GM23338 (cell line): ENCODE measurements around the gene SPA17. TPM values are rescaled to one million over a fixed set of nuclear protein-coding genes. Genes with fewer than 3 reads are reported as not detected.
A peak's percentile ranks its signal among the peaks of the same experiment; 100 is the strongest.

ENCODE experiments used
- ATAC-seq: fragments of 200-7000 bp; cut with Tn5 transposase; 3 replicates; pipeline ENCODE4 v1.9.1; 2020
- DNase-seq: peaks from one replicate; pipeline ENCODE4 v3.0.0-alpha.2; 2015; ENCODE audit warnings: low spot score
- H2AFZ ChIP-seq: fragments of 200-600 bp; sonication (generic); 2 replicates; pipeline ENCODE4 v1.8.0; 2016; ENCODE audit warnings: antibody characterized with exemption, mild to moderate bottlenecking, moderate library complexity
- H3F3A ChIP-seq: fragments of 200-600 bp; sonication (generic); replicated peaks from 2 replicates; pipeline ENCODE4 v1.8.0; 2017; ENCODE audit warnings: antibody characterized with exemption, mixed run types, low read depth
- H3K27ac ChIP-seq: fragments of 200-600 bp; sonication (generic); 2 replicates; pipeline ENCODE4 v1.6.1; 2016; ENCODE audit warnings: low read depth
- H3K27me3 ChIP-seq: fragments of 200-600 bp; sonication (generic); 2 replicates; pipeline ENCODE4 v1.8.0; 2016; ENCODE audit warnings: mild to moderate bottlenecking, mixed run types, moderate library complexity; ENCODE audit not compliant: insufficient read depth
- H3K36me3 ChIP-seq: fragments of 200-600 bp; sonication (generic); 2 replicates; pipeline ENCODE4 v1.8.0; 2016; ENCODE audit warnings: mild to moderate bottlenecking; ENCODE audit not compliant: insufficient read depth
- H3K4me1 ChIP-seq: fragments of 200-600 bp; sonication (generic); 2 replicates; pipeline ENCODE4 v1.8.0; 2016; ENCODE audit warnings: mild to moderate bottlenecking, moderate library complexity; ENCODE audit not compliant: insufficient read depth
- H3K4me2 ChIP-seq: fragments of 200-600 bp; sonication (generic); 2 replicates; pipeline ENCODE4 v1.7.1; 2017; ENCODE audit warnings: mixed run types
- H3K4me3 ChIP-seq: fragments of 200-600 bp; sonication (generic); 2 replicates; pipeline ENCODE4 v1.6.1; 2016; ENCODE audit warnings: mixed run types
- H3K79me2 ChIP-seq: fragments of 200-600 bp; sonication (generic); replicated peaks from 2 replicates; pipeline ENCODE4 v1.8.0; 2017; ENCODE audit warnings: mild to moderate bottlenecking; ENCODE audit not compliant: insufficient read depth
- H3K9me2 ChIP-seq: fragments of 200-600 bp; sonication (generic); 2 replicates; pipeline ENCODE4 v1.8.0; 2017; ENCODE audit not compliant: insufficient read depth
- H4K20me1 ChIP-seq: fragments of 200-600 bp; sonication (generic); replicated peaks from 2 replicates; pipeline ENCODE4 v1.8.0; 2017; ENCODE audit warnings: mild to moderate bottlenecking; ENCODE audit not compliant: insufficient read depth
- H3K27ac Mint-ChIP-seq: 2 replicates; pipeline ENCODE4 v1.8.0; 2020; ENCODE audit warnings: inconsistent platforms, mild to moderate bottlenecking, moderate library complexity, mixed read lengths
- H3K27me3 Mint-ChIP-seq: 3 replicates; pipeline ENCODE4 v1.8.0; 2022; ENCODE audit warnings: low read depth, mild to moderate bottlenecking, moderate library complexity, mixed read lengths, inconsistent platforms; ENCODE audit not compliant: insufficient read depth, poor library complexity
- H3K36me3 Mint-ChIP-seq: 3 replicates; pipeline ENCODE4 v1.8.0; 2021; ENCODE audit warnings: low read depth, mild to moderate bottlenecking, inconsistent platforms, moderate library complexity, mixed read lengths
- H3K4me1 Mint-ChIP-seq: 3 replicates; pipeline ENCODE4 v1.8.0; 2020; ENCODE audit warnings: mild to moderate bottlenecking, inconsistent platforms, mixed read lengths
- H3K4me3 Mint-ChIP-seq: 3 replicates; pipeline ENCODE4 v1.8.0; 2021; ENCODE audit warnings: moderate library complexity, mild to moderate bottlenecking, inconsistent platforms, mixed read lengths
- H3K9me3 Mint-ChIP-seq: 3 replicates; pipeline ENCODE4 v1.8.0; 2020; ENCODE audit warnings: moderate library complexity, mild to moderate bottlenecking, inconsistent platforms, mixed read lengths
- CREB1 ChIP-seq: fragments of 250-450 bp; sonication (Bioruptor Pico); IDR thresholded peaks from 2 replicates; pipeline ENCODE4 v1.5.0; 2020; ENCODE audit warnings: low read depth, mild to moderate bottlenecking, moderate library complexity
- CTCF ChIP-seq, 2 experiments: fragments of 200-600 bp in 1 of 2; sonication (generic) in 1 of 2; conservative IDR thresholded peaks; 2 replicates each; pipeline versions ENCODE4 v1.5.1 to v1.6.1; 2016 to 2017; ENCODE audit warnings: antibody characterized with exemption in 2 of 2, low read depth in 2 of 2, mild to moderate bottlenecking in 2 of 2, moderate library complexity in 1 of 2
- EZH2 ChIP-seq: fragments of 200-600 bp; sonication (generic); IDR thresholded peaks from one replicate; pipeline ENCODE4 v1.8.0; 2017; ENCODE audit warnings: antibody characterized with exemption, mild to moderate bottlenecking, low read depth; ENCODE audit not compliant: unreplicated experiment
- EZH2phosphoT487 ChIP-seq: fragments of 200-600 bp; sonication (generic); IDR thresholded peaks from one replicate; pipeline ENCODE4 v1.8.1; 2018; ENCODE audit warnings: antibody characterized with exemption; ENCODE audit not compliant: unreplicated experiment
- JUNB ChIP-seq: IDR thresholded peaks from one replicate; pipeline ENCODE4 v1.6.1; 2016; ENCODE audit warnings: antibody characterized with exemption; ENCODE audit not compliant: unreplicated experiment
- NANOG ChIP-seq: IDR thresholded peaks from 2 replicates; pipeline ENCODE4 v1.6.1; 2016; ENCODE audit warnings: antibody characterized with exemption, borderline replicate concordance
- POLR2AphosphoS5 ChIP-seq: IDR thresholded peaks from 2 replicates; pipeline ENCODE4 v1.6.1; 2016; ENCODE audit warnings: antibody characterized with exemption, low read depth
- STAT1 ChIP-seq: IDR thresholded peaks from one replicate; pipeline ENCODE4 v1.6.1; 2016; ENCODE audit warnings: antibody characterized with exemption; ENCODE audit not compliant: unreplicated experiment
- ZNF114 ChIP-seq: fragments of 250-450 bp; sonication (Bioruptor Pico); IDR thresholded peaks from 2 replicates; pipeline ENCODE4 v1.5.0; 2020; ENCODE audit warnings: mild to moderate bottlenecking, moderate library complexity
- ZNF331 ChIP-seq: fragments of 250-450 bp; sonication (Bioruptor Pico); IDR thresholded peaks from 2 replicates; pipeline ENCODE4 v1.5.0; 2020; ENCODE audit warnings: low read depth, mild to moderate bottlenecking, moderate library complexity
- polyA plus RNA-seq: library from polyadenylated mRNA; unstranded; fragments of >200 nt; fragmentation: Nextera tagmentation; extraction: Ambion mirVana; gene quantifications from 2 replicates; pipeline ENCODE4 v1.2.1, GENCODE V29; 2016
- total RNA-seq: library from RNA; depleted of rRNA; stranded (reverse); fragments of >200 nt; shearing (Covaris generic); gene quantifications from 2 replicates; pipeline ENCODE4 v1.2.3, GENCODE V29; 2014
- TF ChIP-seq, protein P1 (sequence below): IDR thresholded peaks from one replicate; pipeline ENCODE4 v1.6.1; 2018; ENCODE audit warnings: antibody characterized with exemption; ENCODE audit not compliant: unreplicated experiment
- TF ChIP-seq, protein P2 (sequence below): IDR thresholded peaks from 2 replicates; pipeline ENCODE4 v1.6.1; 2016; ENCODE audit warnings: antibody characterized with exemption
- TF ChIP-seq, protein P3 (sequence below): fragments of 250-450 bp; sonication (Bioruptor Pico); IDR thresholded peaks from 2 replicates; pipeline ENCODE4 v1.5.0; 2020; ENCODE audit warnings: mild to moderate bottlenecking, moderate library complexity

Gene SPA17
- total and polyA plus RNA-seq, 2 experiments from 2014 or later, result 3.2 to 14.9 TPM

DNA sequence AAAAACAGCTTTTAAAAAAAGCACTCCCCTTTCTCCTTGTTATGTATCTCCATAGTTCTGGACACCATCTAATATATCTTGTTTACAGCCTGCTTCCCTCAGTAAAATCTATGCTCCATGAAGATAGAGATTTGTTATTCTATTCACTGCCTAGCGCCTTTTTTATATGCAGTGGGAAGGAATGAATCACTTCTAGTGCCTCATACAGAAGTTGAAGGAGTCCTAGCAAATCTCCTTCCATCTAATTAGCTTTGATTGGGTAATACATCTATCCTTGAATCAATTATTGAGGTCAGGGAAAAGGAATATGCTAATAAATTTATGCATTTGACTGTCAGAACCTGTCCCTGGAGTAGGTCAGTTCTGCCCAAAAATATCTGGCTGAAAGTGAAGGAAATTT lies 25.8 kb downstream of the SPA17 start:
- Histone ChIP-seq H3K36me3 (no peaks in the 10 kb centered on the region), H3K4me2 (peak overlapping the region; percentile 32; the same call in 1 of the 2 replicates), H3K4me3 (no peak overlapping the region), H4K20me1 (no peaks in the 10 kb centered on the region), H3K4me1 (peaks cover 6% of the 10 kb centered on the region), H3F3A (no peaks in the 10 kb centered on the region), H3K9me2 (no peaks in the 10 kb centered on the region), H3K27me3 (no peaks in the 10 kb centered on the region), H2AFZ (no peak overlapping the region), H3K79me2 (no peaks in the 10 kb centered on the region), H3K27ac (no peak overlapping the region)
- no peak for DNase-seq
- Mint-ChIP-seq H3K9me3 (peaks cover 11% of the 10 kb centered on the region; the same call in 2 of the 3 replicates), H3K4me3 (no peak overlapping the region), H3K27ac (no peak overlapping the region), H3K27me3 (peaks cover 3% of the 10 kb centered on the region), H3K4me1 (peaks cover 11% of the 10 kb centered on the region), H3K36me3 (peaks cover 5% of the 10 kb centered on the region; the same call in 1 of the 3 replicates)
- ATAC-seq, result no peak
- TF ChIP-seq ZNF114 (no peak), STAT1 (no peak), POLR2AphosphoS5 (no peak), CREB1 (no peak), ZNF331 (CRISPR knock-in tag) (no peak), EZH2 (no peak), EZH2phosphoT487 (no peak), JUNB (no peak), CTCF (conservative IDR thresholded peaks at IDR 0.05; ENCODE audit: low read depth in 2 of 2) (no peak), NANOG (no peak)
- TF ChIP-seq, protein P1, sequence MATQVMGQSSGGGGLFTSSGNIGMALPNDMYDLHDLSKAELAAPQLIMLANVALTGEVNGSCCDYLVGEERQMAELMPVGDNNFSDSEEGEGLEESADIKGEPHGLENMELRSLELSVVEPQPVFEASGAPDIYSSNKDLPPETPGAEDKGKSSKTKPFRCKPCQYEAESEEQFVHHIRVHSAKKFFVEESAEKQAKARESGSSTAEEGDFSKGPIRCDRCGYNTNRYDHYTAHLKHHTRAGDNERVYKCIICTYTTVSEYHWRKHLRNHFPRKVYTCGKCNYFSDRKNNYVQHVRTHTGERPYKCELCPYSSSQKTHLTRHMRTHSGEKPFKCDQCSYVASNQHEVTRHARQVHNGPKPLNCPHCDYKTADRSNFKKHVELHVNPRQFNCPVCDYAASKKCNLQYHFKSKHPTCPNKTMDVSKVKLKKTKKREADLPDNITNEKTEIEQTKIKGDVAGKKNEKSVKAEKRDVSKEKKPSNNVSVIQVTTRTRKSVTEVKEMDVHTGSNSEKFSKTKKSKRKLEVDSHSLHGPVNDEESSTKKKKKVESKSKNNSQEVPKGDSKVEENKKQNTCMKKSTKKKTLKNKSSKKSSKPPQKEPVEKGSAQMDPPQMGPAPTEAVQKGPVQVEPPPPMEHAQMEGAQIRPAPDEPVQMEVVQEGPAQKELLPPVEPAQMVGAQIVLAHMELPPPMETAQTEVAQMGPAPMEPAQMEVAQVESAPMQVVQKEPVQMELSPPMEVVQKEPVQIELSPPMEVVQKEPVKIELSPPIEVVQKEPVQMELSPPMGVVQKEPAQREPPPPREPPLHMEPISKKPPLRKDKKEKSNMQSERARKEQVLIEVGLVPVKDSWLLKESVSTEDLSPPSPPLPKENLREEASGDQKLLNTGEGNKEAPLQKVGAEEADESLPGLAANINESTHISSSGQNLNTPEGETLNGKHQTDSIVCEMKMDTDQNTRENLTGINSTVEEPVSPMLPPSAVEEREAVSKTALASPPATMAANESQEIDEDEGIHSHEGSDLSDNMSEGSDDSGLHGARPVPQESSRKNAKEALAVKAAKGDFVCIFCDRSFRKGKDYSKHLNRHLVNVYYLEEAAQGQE, result no peak
- TF ChIP-seq, protein P2, sequence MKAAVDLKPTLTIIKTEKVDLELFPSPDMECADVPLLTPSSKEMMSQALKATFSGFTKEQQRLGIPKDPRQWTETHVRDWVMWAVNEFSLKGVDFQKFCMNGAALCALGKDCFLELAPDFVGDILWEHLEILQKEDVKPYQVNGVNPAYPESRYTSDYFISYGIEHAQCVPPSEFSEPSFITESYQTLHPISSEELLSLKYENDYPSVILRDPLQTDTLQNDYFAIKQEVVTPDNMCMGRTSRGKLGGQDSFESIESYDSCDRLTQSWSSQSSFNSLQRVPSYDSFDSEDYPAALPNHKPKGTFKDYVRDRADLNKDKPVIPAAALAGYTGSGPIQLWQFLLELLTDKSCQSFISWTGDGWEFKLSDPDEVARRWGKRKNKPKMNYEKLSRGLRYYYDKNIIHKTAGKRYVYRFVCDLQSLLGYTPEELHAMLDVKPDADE, result no peak
- TF ChIP-seq, protein P3, sequence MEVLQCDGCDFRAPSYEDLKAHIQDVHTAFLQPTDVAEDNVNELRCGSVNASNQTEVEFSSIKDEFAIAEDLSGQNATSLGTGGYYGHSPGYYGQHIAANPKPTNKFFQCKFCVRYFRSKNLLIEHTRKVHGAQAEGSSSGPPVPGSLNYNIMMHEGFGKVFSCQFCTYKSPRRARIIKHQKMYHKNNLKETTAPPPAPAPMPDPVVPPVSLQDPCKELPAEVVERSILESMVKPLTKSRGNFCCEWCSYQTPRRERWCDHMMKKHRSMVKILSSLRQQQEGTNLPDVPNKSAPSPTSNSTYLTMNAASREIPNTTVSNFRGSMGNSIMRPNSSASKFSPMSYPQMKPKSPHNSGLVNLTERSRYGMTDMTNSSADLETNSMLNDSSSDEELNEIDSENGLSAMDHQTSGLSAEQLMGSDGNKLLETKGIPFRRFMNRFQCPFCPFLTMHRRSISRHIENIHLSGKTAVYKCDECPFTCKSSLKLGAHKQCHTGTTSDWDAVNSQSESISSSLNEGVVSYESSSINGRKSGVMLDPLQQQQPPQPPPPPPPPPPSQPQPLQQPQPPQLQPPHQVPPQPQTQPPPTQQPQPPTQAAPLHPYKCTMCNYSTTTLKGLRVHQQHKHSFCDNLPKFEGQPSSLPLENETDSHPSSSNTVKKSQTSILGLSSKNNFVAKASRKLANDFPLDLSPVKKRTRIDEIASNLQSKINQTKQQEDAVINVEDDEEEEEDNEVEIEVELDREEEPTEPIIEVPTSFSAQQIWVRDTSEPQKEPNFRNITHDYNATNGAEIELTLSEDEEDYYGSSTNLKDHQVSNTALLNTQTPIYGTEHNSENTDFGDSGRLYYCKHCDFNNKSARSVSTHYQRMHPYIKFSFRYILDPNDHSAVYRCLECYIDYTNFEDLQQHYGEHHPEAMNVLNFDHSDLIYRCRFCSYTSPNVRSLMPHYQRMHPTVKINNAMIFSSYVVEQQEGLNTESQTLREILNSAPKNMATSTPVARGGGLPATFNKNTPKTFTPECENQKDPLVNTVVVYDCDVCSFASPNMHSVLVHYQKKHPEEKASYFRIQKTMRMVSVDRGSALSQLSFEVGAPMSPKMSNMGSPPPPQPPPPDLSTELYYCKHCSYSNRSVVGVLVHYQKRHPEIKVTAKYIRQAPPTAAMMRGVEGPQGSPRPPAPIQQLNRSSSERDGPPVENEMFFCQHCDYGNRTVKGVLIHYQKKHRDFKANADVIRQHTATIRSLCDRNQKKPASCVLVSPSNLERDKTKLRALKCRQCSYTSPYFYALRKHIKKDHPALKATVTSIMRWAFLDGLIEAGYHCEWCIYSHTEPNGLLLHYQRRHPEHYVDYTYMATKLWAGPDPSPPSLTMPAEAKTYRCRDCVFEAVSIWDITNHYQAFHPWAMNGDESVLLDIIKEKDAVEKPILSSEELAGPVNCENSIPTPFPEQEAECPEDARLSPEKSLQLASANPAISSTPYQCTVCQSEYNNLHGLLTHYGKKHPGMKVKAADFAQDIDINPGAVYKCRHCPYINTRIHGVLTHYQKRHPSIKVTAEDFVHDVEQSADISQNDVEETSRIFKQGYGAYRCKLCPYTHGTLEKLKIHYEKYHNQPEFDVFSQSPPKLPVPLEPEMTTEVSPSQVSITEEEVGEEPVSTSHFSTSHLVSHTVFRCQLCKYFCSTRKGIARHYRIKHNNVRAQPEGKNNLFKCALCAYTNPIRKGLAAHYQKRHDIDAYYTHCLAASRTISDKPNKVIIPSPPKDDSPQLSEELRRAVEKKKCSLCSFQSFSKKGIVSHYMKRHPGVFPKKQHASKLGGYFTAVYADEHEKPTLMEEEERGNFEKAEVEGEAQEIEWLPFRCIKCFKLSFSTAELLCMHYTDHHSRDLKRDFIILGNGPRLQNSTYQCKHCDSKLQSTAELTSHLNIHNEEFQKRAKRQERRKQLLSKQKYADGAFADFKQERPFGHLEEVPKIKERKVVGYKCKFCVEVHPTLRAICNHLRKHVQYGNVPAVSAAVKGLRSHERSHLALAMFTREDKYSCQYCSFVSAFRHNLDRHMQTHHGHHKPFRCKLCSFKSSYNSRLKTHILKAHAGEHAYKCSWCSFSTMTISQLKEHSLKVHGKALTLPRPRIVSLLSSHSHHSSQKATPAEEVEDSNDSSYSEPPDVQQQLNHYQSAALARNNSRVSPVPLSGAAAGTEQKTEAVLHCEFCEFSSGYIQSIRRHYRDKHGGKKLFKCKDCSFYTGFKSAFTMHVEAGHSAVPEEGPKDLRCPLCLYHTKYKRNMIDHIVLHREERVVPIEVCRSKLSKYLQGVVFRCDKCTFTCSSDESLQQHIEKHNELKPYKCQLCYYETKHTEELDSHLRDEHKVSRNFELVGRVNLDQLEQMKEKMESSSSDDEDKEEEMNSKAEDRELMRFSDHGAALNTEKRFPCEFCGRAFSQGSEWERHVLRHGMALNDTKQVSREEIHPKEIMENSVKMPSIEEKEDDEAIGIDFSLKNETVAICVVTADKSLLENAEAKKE (CRISPR knock-in tag), result no peak
